GM21529 (cell line): ENCODE data around the gene OPCML.

Experiments
- ATAC-seq: cut with Tn5 transposase; IDR thresholded peaks from one replicate; pipeline ENCODE4 v1.9.1; 2021; ENCODE audit not compliant: unreplicated experiment

The OPCML gene

DNA sequence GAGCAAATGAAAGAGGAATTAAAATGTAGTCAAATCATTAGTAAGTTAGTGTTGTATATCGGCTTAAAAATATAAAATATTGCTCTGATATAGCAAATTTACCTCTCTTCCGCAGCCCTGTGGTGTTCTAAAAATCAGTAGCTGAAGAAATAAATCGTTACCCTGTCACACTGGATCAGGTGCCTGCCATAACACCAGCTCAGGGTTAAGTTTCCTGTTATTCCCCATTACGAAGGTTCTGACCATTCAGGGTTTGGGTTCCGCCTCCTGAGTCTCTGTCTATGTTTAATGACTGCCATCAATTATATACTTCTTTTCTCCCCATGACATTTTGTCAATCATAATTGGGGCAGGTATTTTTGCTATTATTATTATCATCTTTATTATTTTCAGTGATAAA, 658.5 kb downstream of the OPCML start:
- no peak for ATAC-seq

DNA sequence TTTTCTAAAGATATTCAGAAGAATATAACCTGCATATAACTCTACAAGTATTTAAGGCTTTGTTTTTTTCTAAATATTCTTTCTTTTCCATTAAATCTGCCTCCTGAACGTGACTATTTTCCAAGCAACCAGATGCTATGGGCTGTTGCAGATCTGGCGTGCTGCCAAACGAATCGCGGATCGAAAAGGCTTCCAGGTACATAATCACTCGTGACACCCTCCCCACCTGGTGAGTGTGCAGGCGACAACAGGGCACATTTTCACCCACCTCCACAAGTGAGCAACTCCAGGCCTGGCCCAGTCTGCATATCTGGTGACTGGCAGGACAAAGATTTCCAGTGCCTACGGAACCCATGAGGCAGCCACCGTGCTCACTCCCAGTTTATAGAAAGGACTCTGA, 660.1 kb downstream of the OPCML start:
- ATAC-seq, result no peak

DNA sequence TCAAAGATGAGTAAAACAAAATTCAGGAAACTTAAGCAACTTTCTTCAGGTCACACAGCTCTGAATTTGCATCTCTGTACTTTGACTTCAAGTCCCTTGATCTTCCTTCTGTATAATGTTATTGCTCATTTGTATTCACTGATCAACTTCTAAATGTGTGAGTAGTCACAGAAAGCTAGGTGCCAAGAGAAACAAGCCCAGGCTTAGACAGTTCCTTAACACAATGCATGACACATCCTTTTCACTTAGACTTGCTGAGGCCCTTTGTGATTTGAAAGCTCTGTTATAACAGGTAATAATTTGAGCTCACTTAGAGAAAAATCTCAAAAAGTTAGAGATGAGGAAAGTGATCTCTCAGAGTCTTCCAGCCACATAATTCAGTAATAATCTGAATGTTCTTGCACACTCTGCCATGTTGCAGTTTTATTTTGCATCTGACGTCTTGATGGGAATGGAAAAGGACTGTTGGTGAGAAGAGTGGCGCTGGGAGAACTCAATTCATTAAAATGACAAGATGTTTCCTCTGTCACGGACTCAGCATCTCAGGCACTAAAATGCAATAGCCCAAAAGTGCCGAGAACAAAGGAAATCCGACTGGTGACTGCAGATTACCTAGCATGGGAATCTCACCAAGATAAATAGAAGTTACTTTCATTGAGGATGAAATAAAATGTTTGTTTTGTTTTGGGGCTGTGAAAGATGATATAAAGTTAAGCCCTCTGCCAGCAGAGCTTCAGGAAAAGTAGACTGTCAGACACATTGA, 665.3 kb downstream of the OPCML start:
- ATAC-seq, result no peak

DNA sequence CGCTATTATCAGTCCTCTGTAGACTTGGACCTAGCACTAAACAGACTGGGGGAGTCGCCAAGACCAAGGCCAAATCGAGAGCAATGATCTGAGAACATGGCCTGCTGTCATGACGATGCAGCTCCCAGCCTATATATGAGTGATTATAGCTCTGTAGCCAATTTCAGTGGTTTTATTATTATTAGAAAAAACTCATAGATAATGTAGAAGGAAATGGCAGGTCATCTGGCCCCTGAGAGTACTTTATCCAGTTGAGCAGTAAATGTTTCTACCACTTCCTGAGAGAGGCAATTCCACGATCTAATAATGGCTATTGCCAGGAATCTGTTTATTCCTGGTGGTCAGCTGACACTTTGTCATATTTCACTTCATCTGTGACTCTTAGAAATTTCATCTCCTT, 666.7 kb downstream of the OPCML start:
- no peak for ATAC-seq

DNA sequence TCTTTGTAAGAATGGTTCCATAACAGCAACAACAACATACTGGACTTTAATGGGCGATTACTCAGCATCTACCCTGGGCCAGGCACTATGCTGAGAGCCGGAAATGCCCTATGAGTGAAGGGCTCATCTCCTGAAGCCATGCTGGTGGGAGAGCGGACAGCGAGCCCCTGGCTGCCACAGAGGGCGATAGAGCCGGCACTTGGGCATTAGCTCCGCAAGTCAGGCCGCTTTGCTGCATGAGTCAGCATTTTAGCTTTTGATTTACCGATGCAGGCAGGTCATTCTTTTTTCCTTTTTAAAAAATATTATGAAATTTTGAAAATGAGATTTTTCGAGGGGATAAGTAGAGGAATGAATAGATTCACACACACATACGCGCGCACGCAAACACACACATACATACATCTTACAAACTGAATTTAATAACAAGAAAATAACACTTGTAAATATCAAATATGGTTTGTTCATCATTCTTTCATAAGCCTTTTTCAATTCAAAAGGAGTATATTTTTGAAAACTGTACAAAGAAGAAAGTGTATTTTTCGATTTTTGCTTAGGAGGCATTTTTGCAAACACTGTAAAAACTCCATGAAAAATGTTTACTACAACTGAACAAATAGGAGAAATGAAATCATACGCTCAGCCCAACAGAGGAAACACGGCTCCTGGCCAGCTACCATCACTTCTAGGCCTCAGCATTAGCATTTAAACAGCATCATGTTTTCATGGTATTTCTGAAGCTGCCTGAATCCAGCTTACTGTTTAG, 667.3 kb downstream of the OPCML start:
- ATAC-seq, result no peak

DNA sequence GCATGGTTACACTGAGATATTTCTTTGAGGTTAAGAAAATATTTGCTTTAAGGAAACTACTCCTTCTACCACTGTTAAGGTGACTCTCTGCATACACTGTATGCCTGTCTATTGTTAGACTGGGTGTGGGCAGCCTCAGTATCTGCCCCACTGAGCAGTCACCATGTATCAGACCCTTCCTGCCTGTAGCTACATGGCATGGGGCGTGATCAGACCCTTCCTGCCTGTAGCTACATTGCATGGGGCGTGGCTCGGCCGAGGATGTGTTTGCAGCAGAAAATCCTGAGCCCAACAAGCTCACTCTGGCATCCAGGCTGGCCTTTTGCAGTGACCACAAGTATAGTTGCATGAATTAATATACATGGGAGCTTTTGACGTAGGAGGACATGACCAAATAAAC, 669.4 kb downstream of the OPCML start:
- ATAC-seq, result no peak

DNA sequence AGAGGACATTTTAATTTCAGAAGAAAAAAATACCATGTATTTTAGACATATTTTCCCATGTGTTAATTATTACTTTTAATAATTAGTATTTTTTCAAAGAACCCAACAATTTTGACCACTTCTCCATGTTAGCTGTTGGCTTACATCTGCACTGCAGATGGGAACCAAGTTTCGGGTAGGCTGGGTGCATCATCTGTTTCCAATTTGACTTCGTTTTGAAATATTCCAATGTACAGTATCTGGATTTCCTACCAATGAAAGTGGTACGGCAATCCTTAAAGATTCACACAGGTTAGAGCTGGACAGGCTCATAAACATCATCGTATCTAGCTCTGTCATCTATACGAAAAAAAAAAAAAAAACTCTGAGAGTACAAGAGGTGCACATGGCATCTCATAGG, 670.2 kb downstream of the OPCML start:
- ATAC-seq, result no peak

DNA sequence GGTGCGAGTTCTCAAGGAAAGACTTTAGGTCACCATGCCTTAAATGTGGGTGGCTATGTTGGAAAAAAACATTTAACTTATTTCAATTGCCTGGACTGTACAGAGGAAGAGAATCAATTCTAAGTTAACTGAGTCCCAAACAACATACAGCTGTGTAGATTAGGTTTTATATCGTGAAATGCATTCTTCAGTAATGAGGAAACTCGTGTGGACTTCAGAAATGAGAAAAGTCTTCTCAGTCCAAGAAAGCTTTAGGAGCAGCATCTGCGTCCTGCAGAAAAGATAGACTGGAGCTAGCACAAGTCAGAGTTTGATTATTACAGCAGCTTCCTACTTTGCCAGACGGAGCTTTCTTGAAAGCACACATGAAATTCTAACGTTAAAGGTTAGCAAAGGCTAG, 673.0 kb downstream of the OPCML start:
- no peak for ATAC-seq

DNA sequence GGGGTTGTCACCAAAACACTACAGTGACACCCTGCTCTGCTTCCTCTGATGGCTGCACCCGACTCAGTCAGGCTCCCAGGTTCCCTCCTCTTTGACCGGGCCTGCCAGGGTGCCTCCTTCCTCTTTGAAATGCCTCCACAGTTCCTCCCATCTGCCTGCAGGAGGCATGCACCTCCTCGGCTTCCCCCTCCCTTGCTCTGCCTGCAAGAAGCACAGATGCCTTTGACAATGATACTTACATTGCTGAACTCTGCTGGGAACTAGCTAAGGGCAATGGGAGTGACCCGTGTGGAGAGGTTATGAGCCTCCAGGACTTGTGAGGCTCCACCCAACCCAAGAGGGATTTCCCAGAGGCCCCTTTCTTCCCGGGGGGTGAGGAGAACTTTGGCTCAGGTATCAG, 674.1 kb downstream of the OPCML start:
- ATAC-seq, result no peak

DNA sequence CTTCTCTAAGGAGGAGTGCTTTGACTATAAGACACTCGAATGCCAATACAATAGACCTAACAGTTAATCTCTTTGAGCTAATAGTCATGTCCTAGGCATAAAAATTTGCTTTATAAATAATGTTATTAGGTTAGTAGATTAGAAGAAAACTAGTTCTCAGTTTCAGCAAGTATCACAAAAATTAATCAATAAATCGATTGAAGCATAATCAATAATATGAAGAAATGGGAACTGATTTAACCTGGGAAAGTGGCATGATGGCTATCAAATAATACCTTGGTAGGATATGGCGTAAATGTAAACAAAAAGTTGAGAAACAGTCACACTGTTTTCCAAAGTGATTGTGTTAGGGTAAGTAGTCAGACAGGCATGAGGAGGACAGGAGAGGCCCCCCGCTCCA, 676.3 kb downstream of the OPCML start:
- ATAC-seq, result no peak

DNA sequence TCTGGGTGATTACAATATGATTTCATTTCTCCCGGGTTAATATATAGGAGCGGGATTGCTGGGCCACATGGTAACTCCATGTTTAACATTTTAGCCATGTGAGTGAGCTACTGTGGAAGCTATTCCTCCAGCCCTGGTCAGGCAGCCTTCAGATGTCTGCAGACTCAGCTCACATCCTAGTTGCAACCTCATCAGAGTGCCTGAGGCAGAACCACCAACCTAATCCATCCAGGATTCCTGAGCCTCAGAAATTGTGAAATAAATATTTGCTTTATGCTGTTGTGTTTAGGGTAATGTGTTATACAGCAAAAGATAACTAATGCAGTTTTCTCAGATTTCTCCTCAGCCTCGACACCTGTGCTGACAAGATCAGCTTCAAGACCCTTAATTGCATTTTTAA, 676.8 kb downstream of the OPCML start:
- ATAC-seq, result no peak

DNA sequence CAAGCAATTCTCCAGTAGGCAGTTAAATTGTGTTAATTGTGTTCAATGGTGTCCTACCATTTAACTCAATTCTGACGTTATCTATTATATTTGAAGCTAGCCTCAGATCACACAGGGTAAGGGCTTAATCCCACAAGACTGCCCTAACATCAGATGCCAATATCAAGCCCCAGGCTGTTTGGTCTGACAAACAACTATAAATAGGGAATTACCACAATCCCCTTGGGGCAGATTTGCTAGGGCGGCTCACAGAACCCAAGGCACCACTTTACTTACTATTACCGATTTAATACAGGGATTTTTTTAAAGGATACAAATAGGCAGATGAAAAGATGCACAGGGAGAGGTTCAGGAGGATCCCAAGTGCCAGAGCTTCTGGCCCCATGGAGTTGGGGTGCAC, 678.4 kb downstream of the OPCML start:
- no peak for ATAC-seq

DNA sequence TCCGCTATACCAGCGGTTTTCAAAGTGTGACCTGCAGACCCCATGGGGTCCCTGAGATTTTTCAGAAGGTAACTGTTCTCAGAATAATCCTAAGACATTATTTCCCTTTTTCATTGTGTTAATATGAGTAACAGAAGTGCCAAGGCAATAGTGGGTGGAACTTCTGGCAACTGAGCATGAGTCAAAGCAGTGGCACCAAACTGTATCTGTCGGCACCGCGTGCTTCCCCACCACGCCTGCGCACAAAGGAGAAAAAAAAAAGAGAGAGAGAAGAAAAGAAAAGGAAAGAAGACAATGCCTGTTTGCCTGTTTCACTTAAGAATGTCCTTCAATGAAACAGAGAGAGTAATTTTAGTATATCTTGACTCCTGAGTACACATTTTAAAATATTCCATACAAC, 679.9 kb downstream of the OPCML start:
- ATAC-seq, result no peak

DNA sequence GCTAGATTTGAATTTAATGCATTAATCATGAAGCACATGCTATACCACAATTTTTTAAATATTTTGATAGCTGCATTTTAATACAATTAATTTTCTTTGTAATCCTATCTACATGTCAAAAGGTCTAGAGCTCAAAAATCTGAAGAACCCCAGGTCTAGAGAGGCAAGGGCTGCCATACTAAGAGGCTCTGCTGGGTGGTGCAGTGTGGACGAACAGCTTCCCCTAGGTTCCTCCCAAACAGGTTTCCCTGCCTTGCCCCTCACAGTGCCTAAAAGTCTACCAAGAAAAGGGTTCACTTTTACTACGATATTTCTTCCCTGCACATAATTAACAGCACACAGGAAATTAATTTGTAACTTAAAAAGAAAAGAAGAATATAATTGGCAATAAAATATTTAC, 681.1 kb downstream of the OPCML start:
- ATAC-seq, result no peak

DNA sequence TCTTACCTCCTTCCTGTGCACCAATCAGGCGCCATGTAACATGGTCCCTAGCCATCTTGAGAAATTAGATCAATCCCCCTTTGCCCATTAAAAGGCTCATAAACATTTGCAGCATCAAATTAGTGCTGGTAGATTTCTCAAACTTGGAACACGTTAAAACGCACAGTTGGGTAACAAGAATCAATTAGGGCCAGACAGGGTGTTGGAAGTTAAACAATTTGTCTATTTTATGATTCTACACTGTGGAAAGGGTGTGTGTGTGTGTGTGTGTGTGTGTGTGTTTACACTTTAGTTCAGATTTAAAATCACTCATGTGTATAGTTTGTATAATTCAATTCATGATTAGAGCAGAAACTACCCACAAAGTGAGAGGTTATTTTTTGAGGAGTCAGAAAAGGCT, 682.0 kb downstream of the OPCML start:
- ATAC-seq, result no peak

DNA sequence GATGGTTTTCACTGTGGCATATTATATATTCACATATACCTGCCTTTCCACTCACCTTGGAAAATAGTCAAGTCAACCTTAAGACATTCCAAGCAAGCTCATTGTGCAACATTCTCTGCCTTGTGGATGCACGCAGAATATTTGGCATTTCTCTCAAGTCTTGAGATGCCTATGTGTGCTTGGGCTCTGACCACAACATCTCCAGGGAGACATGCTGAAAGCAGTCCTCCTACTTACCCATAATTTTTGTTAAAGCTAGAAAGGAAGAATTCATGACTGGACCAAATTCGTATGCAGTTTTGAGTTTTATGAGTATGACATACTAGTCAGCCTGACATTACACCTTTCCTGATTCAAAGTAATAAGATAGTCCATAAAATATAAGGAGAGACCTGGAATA, 684.0 kb downstream of the OPCML start:
- no peak for ATAC-seq

DNA sequence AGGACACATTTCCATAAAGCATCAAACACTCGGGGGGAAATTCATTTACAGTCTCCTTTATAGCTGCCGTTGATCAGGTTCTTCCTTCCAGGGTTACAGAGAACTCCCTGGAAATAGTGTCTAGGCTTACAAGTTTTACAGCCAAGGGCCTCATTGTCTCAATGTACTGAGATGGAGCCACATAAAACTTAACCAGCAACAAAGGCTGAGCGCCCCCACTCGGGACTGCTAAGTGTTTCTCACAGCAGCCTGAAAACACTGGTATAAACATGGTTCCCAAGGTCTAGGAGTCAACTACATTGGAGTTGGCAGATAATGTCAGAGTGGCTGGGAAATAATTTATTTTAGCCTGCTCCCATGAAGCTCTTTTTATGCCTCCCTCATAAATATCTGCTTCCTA, 686.2 kb downstream of the OPCML start:
- no peak for ATAC-seq

DNA sequence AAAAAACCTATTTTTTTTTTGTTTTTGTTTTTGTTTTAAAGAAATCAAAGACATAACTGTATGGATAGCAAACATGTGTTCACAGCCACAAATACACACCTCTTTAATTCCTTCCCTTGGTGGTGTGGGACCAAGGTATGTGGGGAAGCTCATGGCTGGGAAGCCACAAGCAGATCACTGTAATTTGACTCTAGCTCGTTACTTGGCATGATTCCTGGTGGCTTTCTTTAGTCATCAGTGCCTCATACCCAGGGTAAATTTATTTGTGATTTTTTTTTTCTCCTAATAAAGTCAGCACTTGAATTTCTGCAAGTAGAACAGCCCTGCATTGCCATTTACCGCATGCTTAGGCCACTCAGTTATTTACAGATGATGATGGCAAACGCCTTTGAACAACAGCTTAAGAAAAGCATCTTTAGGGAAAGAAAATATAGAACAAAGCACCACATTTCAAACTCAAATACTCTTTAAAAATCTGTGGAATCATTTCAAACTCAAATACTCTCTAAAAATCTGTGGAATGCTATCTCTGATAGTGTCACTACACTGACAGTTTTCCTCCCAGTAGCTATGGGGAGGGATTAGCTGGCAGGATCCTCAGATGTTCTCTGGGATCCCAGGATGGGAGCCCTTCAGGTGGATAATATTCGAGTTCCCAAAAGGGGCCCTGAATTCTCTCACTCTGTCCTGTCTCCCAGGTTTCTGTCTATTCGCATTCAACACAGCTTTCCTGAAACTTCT, 687.2 kb downstream of the OPCML start:
- ATAC-seq, result no peak

DNA sequence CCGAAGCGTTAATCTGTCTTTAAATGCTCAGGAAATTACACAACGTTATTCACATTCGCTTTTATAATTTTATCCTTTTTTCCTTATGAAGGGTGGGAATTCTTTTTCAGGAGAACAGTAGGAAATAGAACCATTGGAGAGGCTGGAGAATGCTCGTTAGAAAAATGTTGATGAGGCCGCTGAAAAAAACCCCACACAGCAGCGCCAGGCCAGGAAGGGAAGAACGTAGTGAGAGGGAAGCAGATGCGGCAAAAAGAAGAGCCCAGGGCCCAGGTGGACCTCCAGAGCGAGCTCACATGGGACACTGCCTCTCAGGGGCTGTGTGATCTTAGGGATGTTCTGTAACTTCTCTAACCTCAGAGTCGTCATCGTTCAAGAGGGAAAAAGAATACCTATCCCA, 691.6 kb downstream of the OPCML start:
- no peak for ATAC-seq

DNA sequence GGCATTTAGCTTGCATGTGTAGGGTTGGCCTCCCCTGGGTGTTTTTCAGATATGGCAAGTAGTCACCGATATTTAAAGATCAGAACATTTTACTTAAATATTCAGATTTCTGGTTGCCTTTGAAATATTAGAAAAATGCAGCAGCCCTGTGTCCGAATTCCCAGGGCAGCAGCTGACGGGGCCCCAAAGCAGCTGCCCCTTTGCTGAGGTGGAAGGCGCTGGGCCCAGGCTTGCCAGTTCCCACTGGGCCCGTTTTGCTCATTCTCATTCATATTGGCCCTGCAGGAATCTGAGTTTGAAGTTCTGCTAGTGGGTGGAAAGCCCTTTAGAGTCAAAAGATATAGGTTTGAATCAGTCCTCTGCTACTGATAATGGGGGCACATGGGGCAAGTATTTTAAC, 692.1 kb downstream of the OPCML start:
- ATAC-seq, result no peak

DNA sequence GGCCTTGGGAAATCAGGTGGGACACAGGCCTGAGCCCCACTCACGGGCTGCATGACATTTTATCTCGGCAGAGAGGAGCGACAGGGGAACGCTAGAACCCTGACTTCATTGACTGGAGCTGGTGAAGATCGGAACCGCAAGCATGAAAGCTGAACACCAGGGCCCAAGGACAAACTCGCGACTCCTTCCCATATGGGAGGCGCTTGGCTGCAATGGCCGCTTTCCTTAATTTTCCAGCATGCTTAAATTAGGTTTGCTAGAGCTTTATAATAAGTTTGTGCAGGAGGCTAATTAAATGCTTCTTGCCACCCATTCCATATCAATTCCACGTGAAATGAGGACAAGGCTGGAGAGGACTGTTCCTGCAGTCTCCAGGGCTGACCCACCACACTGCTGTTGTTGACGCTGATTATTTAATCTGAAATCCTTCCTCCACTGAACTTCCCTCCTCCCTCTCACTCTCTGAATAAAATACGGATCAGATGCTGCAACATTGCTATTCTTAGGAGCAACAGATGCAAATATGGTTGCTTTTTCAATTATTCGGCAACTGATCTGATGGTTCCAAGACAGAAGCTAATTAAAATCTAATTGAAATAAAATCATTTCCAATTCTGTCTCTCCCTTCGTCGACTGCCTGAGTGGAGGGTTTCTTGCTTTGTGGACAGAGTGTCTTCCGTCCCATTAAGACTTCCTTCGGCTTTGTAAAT, 692.9 kb downstream of the OPCML start:
- no peak for ATAC-seq
